PC-3 (cell line): ENCODE measurements around the gene LRRC47.

Source experiments
- EZH2 ChIP-seq: fragments of 300-600 bp; sonication (generic); IDR thresholded peaks from one replicate; pipeline ENCODE4 v1.6.1; 2017; ENCODE audit warnings: antibody characterized with exemption, mild to moderate bottlenecking, low read length; ENCODE audit not compliant: unreplicated experiment
- EZH2phosphoT487 ChIP-seq: fragments of 300-600 bp; sonication (generic); IDR thresholded peaks from 2 replicates; pipeline ENCODE4 v1.6.1; 2018; ENCODE audit warnings: mild to moderate bottlenecking, antibody characterized with exemption, low read length, borderline replicate concordance
- TF ChIP-seq, protein P1 (sequence below): fragments of 300-600 bp; sonication (generic); conservative IDR thresholded peaks from 2 replicates; pipeline ENCODE4 v1.5.1; 2017; ENCODE audit warnings: antibody characterized with exemption, low read depth, mild to moderate bottlenecking, low read length

DNA sequence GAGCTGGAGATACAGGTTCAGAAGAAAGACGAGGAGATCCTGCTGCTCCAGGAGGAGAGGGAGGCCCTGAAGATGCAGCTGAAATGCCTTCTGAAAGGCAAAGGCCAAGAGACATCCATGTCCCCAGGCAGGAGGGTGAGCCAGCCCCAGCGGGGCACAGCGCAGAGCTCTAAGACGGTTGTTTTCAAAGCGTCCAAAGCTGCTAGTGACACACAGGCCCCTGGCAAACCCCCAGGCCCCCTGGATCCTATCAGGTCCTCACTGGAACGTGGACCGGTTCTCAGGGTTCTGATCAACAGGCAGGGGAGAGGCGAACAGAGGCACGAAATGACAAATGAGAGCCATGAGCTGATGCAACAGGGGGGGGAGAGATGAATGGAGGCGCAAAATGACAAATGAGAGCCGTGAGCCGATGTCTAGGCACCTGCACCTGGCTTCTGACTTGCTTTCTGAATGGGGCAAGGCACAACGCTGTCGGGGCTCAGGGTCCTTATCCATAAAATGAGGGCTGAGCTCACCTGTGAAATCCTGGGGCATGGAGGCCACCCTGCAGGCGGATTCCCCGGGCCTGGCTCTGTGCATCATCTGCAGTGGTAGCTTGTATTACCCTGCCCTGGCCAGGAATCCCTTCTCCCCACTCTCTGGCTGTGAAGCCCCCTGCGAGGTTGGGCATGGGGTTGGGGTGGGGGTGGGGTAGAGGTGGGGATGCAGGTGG lies 34.8 kb downstream of the LRRC47 start:
- TF ChIP-seq, protein P1, sequence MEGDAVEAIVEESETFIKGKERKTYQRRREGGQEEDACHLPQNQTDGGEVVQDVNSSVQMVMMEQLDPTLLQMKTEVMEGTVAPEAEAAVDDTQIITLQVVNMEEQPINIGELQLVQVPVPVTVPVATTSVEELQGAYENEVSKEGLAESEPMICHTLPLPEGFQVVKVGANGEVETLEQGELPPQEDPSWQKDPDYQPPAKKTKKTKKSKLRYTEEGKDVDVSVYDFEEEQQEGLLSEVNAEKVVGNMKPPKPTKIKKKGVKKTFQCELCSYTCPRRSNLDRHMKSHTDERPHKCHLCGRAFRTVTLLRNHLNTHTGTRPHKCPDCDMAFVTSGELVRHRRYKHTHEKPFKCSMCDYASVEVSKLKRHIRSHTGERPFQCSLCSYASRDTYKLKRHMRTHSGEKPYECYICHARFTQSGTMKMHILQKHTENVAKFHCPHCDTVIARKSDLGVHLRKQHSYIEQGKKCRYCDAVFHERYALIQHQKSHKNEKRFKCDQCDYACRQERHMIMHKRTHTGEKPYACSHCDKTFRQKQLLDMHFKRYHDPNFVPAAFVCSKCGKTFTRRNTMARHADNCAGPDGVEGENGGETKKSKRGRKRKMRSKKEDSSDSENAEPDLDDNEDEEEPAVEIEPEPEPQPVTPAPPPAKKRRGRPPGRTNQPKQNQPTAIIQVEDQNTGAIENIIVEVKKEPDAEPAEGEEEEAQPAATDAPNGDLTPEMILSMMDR = no peak
- no peak for TF ChIP-seq EZH2phosphoT487
- TF ChIP-seq EZH2 = no peak
